Activated CD4-positive, alpha-beta T cell treated with anti-CD3 and anti-CD28 coated beads for 1 hour (primary cell): ENCODE data around the gene CPB1.

Source experiments
- DNase-seq: peaks from one replicate; pipeline ENCODE4 v3.0.0-alpha.2; 2020

CPB1 gene

GRCh38 chr3:148889828-148890227, 62.2 kb downstream of the CPB1 start:
- DNase-seq: no peak

- no peak for DNase-seq
These were observed 68.5 kb downstream of the CPB1 start for GRCh38 chr3:148896062-148896461.

- no peak for DNase-seq
These were observed 74.6 kb downstream of the CPB1 start for GRCh38 chr3:148901987-148902791.

- no peak for DNase-seq
These were observed 75.4 kb downstream of the CPB1 start for GRCh38 chr3:148903022-148903442.

- no peak for DNase-seq
These were observed 76.3 kb downstream of the CPB1 start for GRCh38 chr3:148903941-148904340.

GRCh38 chr3:148906667-148907066, 79.1 kb downstream of the CPB1 start:
- no peak for DNase-seq
